ENCODE measurements around the gene ROR1.

ROR1 gene

DNA sequence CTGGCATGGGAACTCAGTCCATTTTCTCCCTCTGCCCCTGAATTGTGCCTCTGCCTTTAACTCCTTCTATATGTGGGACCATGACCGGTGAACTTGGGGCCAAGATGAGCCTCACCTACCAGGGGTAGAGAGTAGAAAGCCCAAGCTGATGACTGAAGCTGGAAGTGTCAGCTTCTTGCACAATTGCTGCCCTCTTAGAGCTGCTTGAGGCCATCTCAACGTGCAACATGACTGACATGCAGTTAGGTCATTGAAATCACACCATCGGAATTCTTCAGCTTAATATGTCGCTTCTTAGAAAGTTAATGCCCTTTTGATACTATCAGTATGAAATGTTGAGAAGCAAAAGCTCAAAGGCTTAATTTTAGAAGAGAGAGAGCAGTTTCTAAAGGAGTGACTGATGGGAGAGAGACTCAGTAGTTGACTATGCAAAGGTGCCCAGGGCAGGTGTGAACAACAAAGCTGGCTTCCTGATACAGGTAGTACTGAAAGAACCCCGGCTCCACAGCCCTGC lies 340.3 kb downstream of the ROR1 start:
- DNase-seq = no peak

DNA sequence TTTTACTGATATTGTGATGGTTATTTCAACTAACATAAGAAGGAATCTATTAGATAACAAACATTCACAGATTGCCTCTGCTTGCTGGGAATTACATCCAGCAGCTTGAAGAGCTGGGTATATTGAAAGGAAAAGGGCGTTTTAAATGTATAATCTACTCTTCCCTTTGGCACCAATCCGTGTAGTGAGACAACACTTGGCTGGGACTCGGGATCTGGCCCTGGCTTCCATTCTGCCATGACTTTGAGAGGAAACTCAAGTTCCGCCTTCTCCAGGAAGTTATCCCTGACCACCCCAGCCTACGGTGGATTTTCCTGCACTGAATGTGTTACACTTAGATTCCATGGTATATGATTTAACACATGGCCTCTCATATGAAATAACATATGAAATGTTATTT lies 342.7 kb downstream of the ROR1 start:
- DNase-seq = no peak

DNA sequence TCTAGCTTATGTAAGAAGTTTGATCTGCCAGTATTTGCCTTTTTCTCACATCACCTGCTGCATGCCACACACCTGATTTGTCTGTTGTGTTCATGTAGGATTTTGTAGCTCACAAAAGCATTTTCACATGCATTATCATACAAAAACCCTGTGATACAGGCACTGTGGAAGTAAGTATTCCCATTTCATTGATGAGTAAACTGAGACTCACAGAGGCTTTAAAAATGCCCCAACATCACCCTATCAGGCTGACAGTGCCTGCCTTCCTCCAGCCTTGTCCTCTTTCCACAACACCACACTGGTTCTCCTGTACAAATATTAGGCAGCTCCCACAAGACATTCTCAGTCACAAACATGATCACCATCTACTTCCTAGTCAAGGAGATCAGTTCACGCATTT lies 343.7 kb downstream of the ROR1 start:
- DNase-seq = no peak

DNA sequence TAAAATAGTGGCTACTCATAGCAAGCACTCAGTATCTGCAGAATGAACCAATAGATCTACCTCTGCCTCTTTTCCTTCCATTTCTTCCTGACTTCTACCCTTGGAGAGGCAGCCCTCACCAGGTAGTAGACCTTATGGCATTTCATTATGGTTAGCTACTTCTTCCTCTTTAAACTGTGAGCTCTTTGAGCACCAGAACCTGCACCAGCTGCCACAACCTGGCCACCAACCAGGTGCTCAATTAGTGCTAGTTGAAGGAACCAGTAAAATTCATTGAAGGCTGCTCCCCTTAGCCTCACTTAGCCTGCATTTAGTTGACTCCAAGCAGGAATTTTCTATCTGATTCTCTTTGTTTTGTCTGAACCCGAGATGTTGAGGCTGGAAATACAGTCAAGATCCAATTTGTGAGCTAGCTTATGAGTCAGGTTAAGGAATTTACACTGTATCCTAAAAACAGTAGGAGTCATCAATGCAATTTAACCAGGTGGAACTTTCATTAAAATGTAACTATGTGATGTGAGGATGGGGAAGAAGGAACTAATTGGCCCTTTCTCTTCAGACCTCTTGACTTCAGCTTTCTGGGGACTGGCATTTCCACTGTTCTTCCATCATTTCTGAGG lies 348.1 kb downstream of the ROR1 start:
- no peak for DNase-seq

DNA sequence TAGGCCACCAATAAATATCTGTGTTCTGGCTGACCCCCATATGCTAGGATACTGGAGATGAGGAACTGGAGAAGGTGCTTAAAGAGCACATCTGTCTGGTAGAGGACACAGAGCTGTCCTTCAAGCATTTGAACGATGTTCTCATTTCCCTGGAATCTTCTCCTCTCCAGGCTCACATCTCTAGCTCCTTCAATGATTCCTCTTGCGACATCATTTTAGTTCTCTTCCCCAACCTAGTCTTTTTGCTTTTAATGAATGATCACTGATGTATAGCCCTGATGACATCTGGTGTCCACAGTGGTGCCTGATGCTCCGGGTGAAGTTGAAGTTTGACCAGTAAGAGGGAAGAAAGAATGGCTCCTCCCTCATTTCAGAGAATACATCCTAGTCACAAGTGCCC lies 348.8 kb downstream of the ROR1 start:
- no peak for DNase-seq

GRCh38 chr1:64124704-64125440 lies 351.1 kb downstream of the ROR1 start:
- DNase-seq = no peak

DNA sequence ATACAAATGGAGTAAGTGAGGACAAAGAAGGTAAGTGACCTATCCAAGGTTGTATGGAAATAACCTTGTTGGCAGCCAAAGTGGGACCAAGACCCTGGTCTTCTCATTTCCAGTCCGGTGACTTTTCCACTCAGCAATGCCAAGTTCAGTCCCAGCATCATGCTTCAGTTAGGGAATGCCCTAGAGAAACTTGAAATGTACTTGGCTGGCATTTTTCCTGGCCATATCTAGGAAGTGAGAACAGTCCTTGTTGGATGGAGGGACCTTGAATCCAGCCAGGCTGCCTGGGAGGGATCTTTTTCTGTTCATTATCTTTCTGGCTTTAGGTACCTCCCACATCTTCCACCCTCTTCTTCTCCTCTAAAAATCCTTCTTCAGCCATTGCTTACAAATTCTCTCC lies 352.8 kb downstream of the ROR1 start:
- DNase-seq = no peak

DNA sequence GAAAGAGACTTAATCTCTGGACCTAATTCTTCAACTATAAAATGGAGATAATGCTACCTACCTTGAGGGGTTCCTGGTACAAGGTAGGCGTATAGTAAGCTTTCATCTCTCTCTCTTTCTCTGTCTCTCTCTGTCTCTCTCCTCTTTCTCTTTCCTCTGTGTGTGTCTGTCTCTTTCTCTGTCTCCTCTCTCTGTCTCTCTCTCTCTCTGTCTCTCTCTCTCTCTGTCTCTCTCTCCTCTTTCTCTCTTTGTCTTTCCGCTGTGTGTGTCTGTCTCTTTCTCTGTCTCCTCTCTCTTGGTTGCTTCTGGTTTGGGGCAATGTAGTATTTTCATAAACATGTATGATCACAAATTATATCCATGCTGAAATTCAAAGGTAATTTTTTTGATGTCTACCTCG lies 353.5 kb downstream of the ROR1 start:
- no peak for DNase-seq

GRCh38 chr1:64129701-64130100 lies 355.9 kb downstream of the ROR1 start:
- DNase-seq = no peak

- no peak for DNase-seq
Measured at GRCh38 chr1:64131155-64131554, 357.3 kb downstream of the ROR1 start.

DNA sequence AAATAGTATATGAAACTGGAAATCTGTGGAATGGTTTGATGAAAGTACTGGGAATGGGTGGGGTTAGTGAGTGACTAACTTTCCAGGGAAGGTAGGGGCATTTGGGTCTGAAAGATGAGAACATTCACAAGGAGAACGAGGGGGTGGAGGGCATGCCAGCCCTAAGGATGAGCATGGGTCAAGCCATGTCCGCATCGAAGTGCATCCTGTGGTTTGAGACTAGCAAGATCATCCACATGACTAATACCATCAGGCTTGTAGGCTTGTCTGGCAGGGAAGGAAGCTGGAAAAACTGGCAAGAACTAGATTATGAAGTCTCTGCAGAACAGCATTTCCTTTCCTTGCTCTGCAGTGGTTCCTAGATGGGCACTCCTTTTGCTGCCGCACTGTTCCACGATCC lies 359.2 kb downstream of the ROR1 start:
- no peak for DNase-seq

GRCh38 chr1:64135462-64136223 lies 361.8 kb downstream of the ROR1 start:
- DNase-seq = no peak

GRCh38 chr1:64136296-64136695 lies 362.5 kb downstream of the ROR1 start:
- DNase-seq = no peak

GRCh38 chr1:64136752-64137411 lies 363.1 kb downstream of the ROR1 start:
- peak; percentile 40 for DNase-seq

DNA sequence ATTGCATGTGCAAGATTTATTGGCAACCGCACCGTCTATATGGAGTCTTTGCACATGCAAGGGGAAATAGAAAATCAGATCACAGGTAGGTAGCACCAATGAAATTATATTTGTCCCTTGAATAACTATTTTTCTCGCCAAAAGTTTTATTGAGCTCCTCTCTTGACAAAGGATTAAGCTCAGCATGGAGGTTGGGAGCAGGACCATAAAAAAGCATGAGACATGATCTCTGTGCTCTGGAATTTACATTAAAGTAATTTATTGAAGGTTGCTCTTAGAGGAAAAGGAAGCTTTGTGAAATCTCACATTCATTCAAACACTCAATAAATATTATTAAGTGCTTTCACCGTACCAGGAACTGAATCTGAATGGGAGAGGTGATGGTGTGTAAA lies 363.6 kb downstream of the ROR1 start:
- no peak for DNase-seq

- no peak for DNase-seq
Measured at GRCh38 chr1:64139877-64140276, 366.1 kb downstream of the ROR1 start.

DNA sequence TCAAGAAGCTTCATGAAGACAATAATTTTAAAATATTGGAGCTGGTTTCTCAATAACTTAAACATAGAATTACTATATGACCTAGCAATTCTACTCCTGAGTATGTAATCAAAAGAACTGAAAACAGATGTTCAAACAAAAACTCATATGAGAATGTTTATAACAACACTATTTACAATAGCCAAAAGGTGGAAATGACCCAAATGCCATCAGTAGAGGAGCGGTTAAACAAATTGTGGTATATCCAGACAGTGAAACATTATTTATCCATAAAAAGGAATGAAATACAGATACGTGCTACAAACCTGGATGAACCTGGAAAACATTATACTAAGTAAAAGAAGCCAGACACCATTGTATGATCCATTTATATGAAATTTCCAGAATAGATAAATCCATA lies 366.8 kb downstream of the ROR1 start:
- DNase-seq = no peak

DNA sequence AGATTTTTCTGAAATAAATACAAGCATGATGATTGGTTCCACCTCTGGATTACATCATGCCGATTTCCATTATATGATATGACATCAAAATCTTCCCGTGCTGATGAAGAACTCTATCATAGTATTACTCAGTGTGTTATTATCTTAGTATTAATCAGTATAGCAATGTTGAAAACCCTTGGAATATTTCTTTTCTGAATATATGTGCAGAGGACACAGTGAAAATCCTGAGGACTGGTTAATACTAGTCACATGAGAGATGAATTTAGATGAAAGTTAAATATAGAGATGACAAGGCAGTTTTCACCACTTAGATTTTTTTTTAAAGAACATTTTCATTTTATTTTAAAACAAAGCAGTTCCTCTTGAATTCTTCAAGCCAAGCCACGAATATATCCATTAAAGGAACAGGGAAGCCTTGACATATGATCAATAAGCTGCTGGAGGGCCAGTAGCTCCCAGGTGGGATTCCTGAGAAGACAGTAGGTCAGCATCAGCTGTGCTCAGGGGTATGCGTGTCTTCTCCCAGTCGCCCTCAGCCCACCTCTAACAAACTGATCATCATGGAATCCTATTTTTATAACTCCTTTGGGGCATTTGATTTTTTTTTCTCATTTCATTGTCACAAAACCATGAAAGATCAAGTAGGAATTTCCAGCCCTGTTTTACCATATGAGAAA lies 373.4 kb downstream of the ROR1 start:
- no peak for DNase-seq

GRCh38 chr1:64147759-64148158 lies 373.9 kb downstream of the ROR1 start:
- no peak for DNase-seq

DNA sequence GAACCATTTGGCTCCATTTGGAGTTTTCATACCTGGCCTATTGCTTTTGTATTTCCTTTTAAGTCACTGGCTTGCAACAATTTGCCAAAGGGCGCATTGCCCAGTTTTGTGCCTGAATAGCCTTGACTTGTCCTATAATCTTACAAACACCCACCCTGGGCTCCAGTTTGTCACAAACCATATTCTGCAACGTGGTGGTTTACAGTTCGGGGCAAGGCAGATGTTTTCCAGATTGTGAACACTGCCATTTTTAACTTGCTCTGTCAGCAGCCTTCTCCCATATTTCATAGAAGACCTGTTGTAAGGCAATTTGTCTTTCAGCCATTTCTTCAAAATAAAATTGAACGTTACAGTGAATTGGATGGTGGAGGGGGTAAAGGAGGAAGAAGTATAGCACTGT lies 376.4 kb downstream of the ROR1 start:
- no peak for DNase-seq

- no peak for DNase-seq
Measured at GRCh38 chr1:64150729-64151230, 377.0 kb downstream of the ROR1 start.

DNA sequence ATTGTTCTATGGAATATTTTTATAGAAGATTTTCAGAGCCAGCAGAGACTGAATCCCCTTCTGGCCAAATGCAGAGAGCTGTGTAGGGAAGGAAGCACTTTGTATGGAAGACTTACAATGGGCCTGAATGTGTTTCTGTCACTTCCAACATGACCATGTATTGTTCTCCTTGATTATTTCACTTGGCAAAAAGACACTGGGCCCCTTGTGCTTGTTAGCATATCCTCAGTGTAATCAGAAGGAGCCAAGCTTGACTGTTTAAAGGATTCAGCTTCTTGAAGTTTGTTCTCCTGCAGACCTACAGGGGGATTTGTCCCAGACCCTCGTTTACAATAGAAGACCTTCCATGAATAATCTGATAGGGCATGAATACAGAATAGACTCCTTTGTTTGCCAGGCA lies 381.5 kb downstream of the ROR1 start:
- no peak for DNase-seq

All from effector CD8-positive, alpha-beta T cell (primary cell).